GM11168 (cell line): ENCODE measurements around the gene CREB1.
"Not testable (repeated sequence)": the region's sequence is repeated elsewhere in the genome, so short reads cannot be mapped to it uniquely, and the experiment has no call there.

ENCODE experiments used
- in situ Hi-C: fragments of 300-500 bp; cut with MboI; formaldehyde crosslinking; loops from one replicate; pipeline ENCODE4 v1.12.0; 2022; ENCODE audit warnings: low sequenced_read_pairs; ENCODE audit not compliant: unreplicated experiment

Gene CREB1

GRCh38 chr2:207529330-207530159 lies at the start of gene CREB1:
Gene CREB1 (plus strand): TSS chr2:207529962. CDS start chr2:207555636, 25,674 bp downstream.
- in situ Hi-C loops = no loop called here

GRCh38 chr2:207480521-207481040 lies 49.2 kb upstream of the CREB1 start:
- in situ Hi-C loops = no loop called here

- in situ Hi-C loops = no loop called here
Observed at GRCh38 chr2:207481924-207482323, 47.8 kb upstream of the CREB1 start.

- in situ Hi-C loops = no loop called here
Observed at GRCh38 chr2:207482630-207483029, 47.1 kb upstream of the CREB1 start.

- in situ Hi-C loops = no loop called here
Observed at GRCh38 chr2:207483066-207483465, 46.7 kb upstream of the CREB1 start.

GRCh38 chr2:207483477-207483876 lies 46.3 kb upstream of the CREB1 start:
- in situ Hi-C loops = no loop called here

- in situ Hi-C loops = no loop called here
Observed at GRCh38 chr2:207484444-207485391, 45.0 kb upstream of the CREB1 start.

- in situ Hi-C loops = no loop called here
Observed at GRCh38 chr2:207487650-207488311, 42.0 kb upstream of the CREB1 start.

GRCh38 chr2:207489251-207489650 lies 40.5 kb upstream of the CREB1 start:
- in situ Hi-C loops = no loop called here

- in situ Hi-C loops = no loop called here
Observed at GRCh38 chr2:207490441-207490840, 39.3 kb upstream of the CREB1 start.

GRCh38 chr2:207491086-207491485 lies 38.7 kb upstream of the CREB1 start:
- in situ Hi-C loops = no loop called here

GRCh38 chr2:207491956-207492355 lies 37.8 kb upstream of the CREB1 start:
- in situ Hi-C loops = no loop called here

- in situ Hi-C loops = no loop called here
Observed at GRCh38 chr2:207492461-207492860, 37.3 kb upstream of the CREB1 start.

- in situ Hi-C loops = no loop called here
Observed at GRCh38 chr2:207494137-207494536, 35.6 kb upstream of the CREB1 start.

- in situ Hi-C loops = not testable (repeated sequence)
Observed at GRCh38 chr2:207496936-207497335, 32.8 kb upstream of the CREB1 start.

GRCh38 chr2:207497596-207497995 lies 32.2 kb upstream of the CREB1 start:
- in situ Hi-C loops = no loop called here

- in situ Hi-C loops = no loop called here
Observed at GRCh38 chr2:207498427-207498826, 31.3 kb upstream of the CREB1 start.

- in situ Hi-C loops = no loop called here
Observed at GRCh38 chr2:207499114-207499513, 30.6 kb upstream of the CREB1 start.

- in situ Hi-C loops = no loop called here
Observed at GRCh38 chr2:207501802-207502576, 27.8 kb upstream of the CREB1 start.
